Stimulated activated CD4-positive, alpha-beta T cell treated with anti-CD3 and anti-CD28 coated beads, TNF-alpha, amount 100 ng/mL, for 24 hours (primary cell): Measurements from ENCODE around the gene CRLF3.
A peak's percentile ranks its signal among the peaks of the same experiment; 100 is the strongest.
"Not testable (repeated sequence)": the region's sequence is repeated elsewhere in the genome, so short reads cannot be mapped to it uniquely, and the experiment has no call there.

Experiments used
- DNase-seq, 3 experiments: peaks; one replicate each; pipeline ENCODE4 v3.0.0-alpha.2; 2020; ENCODE audit warnings: low read depth in 3 of 3

CRLF3 gene, protein sequence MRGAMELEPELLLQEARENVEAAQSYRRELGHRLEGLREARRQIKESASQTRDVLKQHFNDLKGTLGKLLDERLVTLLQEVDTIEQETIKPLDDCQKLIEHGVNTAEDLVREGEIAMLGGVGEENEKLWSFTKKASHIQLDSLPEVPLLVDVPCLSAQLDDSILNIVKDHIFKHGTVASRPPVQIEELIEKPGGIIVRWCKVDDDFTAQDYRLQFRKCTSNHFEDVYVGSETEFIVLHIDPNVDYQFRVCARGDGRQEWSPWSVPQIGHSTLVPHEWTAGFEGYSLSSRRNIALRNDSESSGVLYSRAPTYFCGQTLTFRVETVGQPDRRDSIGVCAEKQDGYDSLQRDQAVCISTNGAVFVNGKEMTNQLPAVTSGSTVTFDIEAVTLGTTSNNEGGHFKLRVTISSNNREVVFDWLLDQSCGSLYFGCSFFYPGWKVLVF

DNA sequence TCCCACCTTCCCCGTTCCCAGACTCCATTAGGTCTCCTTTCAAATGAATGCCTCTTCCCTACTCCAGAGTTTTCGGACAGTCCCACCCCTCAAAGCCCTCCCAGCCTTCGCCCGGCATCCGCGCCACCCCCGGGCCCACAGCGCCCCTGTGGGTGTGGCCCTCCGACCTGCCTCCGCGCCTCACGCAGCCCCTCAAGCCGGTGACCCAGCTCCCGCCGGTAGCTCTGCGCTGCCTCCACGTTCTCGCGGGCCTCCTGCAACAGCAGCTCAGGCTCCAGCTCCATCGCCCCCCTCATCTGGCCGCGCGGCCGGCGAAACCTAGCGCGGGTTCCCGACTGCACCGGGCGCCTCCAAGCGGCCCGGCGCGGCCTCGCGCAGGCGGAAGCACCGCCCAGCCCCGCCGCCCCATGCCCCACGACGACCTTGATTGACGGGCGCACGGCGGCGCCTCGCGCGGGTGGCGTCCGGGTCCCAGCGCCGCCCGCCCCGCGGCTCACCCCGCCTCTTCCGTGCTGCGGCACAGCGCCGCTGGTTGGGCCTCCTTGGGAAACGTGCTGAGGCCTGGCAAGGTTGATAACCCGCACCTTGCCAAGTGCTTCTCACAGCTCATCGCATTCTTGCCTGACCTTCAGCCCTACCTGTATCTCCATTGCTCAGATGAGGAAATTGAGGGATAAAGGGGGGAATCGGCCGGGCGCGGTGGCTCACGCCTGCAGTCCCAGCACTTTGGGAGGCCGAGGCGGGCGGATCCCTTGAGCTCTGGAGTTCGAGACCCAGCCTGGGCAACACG is at the start of gene CRLF3:
TSS of gene CRLF3 (minus strand) at position 337 of the 790 bp plus-strand sequence. CDS start at position 296, 41 bp downstream.
- peak; percentile 74 to 89 (median 80) for DNase-seq

DNA sequence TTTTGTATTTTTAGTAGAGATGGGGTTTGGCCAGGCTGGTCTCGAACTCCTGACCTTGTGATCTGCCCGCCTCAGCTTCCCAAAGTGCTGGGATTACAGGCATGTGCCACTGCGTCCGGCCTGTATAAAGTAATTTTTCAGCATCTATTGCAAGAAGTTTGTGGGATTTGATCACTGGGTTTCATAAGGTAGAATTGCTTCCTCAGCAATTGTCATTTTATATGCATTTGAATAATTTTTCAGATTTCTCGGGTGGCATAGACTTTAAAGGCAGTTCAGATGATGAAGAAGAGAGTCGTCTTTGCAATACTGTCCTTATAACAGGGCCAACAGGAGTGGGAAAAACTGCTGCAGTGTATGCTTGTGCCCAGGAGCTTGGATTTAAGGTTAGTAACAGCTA is 44.5 kb upstream of the CRLF3 start:
- no peak for DNase-seq

DNA sequence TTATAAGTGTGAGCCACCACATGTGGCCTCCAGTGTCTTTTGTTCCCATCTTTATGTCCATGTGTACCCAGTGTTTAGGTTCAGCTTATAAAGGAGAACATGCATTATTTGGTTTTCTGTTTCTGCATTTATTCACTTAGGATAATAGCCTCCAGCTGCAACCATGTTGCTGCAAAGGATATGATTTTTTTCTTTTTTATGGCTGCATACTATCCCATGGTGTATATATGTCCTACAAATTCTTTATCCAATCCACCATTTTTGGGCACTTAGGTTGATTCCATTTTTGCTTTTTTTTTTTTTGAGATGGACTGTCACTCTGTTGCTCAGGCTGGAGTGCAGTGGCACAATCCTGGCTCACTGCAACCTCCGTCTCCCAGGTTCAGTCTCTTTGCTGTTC is 40.1 kb upstream of the CRLF3 start:
- no peak for DNase-seq

DNA sequence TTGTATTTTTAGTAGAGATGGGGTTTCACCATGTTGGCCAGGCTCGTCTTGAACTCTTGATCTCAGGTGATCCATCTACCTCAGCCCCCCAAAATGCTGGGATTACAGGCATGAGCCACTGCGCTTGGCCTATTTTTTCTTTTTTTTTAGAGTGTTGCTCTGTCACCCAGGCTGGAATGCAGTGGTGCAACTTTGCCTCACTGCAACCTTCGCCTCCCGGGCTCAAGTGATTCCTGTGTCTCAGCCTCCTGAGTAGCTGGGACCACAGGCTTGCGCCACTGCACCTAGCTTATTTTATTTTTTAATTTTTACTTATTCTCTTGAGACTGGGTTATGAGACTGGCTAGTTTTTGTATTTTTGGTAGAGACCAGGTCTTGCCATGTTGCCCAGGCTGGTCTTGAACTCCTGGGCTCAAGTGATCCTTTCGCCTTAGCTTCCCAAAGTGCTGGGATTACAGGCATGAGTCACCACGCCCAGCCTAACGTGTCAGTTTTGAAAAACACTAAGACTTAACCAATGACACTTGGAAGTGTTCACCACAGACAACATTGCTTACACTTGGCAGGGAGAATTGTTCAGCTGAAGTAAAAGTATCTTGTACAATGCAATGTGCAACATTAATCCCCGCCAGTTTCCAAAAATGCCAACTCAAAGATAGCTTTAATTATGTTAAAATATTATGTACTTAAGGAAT is 34.2 kb upstream of the CRLF3 start:
- DNase-seq: no peak

DNA sequence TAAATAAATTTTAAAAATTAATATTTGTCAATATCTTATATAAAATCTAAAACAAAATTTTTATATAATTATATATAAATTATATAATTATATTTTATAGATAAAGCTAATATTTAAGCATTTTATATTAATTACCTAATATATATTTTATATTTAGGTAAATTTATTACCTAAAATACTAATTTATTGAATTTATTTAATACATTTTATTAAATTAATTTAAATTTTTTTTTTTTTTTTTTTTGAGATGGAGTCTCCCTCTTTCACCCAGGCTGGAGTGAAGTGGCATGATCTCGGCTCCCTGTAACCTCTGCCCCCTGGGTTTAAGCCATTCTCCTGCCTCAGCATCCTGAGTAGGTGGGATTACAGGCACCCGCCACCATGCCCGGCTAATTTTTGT is 29.7 kb upstream of the CRLF3 start:
- DNase-seq: no peak

DNA sequence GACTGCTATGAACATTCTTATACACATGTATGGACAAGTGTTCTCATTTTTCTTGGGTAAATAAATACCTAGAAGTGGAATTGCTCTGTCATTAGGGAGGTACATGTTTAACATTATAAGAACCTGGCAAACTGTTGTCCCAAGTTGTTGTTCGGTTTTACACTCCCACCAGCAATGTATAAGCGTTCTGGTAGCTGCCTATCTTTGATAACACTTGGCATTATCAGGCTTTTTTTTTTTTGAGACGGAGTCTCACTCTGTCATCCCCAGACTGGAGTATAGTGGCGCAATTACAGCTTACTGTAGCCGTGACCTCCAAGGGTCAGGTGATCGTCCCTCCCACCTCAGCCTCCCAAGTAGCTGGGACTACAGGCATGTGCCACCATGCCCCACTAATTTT is 23.5 kb upstream of the CRLF3 start:
- no peak for DNase-seq

DNA sequence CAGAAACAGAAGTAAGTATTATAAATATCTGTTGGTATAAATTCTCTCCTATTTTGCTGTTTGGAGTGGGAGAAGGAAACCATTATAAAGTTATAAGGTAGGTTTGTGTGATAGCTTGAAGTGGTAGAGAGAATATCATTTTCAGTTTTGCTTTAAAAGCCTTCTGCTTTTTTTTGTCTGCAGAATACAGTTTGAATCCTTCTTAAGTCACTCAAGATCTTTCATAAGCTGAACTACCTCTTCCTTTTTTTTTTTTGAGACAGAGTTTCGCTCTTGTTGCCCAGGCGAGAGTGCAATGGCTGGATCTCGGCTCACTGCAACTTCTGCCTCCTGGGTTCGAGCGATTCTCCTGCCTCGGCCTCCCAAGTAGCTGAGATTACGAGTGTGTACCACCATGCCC is 16.3 kb upstream of the CRLF3 start:
- no peak for DNase-seq

DNA sequence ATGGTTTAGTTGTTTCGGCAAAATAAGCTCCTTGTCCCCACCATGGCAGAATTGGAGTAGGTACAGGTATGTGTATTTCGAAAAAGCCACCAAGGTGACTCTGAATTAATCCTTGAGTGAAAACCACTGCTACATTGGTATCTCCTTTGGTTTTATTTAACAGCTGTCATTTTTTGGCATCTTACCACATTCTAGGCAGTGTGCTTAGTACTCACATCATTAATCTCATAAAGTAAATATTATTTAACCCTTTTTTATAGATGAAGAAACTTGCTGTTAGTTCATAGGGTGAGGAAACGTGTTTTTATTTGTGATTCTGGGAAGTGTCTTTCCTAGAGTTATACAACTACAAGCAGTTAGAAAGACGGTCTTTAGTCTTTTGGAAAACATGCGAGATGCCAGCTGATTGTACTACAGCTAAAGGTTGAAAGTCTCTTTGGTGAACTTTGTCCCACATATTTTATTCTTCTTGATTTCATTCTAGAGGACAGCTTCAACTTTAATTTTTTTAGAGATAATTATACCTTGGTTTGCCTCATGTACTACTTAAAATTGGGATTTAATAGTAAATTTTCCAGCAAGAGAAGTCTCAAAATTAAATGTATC is 13.8 kb upstream of the CRLF3 start:
- DNase-seq: no peak

DNA sequence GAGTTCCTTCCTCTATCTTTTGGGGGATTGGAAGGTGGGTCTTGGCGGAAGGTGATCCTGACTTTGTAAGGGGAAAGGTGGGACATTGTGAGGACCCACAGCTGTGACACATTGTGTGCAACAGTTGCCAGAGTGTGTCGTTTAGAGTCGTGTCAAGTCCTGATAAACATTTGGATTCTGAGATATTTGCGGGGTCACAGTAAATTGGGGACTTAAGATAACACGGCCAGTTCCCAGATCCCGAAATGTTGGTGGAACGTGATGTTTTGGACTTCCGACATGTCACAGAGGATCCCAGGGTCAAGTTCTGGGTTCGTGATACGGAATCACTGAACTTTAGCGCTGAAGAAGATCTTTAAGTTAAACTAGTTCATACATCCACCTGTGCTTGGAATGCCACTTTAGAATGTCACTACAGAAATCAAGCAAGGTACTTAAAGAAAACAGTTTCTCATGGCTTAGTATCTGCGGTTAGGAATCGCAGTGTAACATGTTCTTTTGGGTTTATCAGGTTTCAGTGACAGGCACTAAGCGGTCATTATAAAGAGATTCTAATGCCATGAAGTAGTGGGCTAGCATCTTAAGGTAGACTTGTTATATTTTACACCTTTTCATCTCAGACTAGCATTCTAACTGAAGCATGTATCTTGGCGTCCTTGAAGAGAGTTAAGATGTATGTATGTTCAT is 8.1 kb upstream of the CRLF3 start:
- DNase-seq: no peak

DNA sequence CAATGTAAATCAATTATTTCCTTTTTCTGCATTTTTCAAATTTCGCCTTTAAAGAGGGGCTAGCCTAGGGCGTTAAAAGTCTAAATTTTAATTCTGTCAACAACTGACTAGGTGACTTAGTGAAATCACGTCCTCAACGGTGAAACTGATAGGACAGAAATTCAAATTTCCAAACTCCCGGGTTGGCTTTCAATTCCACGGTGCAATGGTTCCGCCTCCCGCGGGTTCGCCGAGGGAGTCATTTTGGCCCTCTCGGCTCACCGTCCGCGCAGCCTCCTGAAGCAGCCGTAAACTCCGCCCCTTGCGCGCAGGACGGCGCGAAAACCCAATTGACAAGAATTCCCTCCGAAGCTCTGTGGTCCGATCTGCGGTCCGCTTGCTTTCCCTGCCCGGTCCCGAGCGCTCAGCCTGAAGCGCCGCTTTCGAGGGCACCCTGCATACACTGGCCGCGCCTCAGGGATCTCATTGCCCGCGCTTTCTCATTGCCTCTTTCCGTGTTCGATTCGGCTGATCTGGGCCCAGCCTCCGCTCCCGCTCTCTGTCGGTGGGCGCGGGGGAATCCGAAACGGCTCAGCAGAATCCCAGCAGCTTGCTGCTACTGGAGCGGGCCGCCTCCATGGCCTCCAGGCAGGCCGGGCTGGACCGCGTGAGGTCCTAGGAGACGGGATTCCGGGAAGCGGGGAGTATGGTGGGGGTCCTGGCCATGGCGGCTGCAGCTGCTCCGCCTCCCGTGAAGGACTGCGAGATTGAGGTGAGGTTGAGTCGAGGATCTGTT is 7.4 kb upstream of the CRLF3 start, which contains the start of gene ATAD5:
TSS of gene ATAD5 (plus strand) at position 304 of the 775 bp plus-strand sequence. CDS start at position 686, 382 bp downstream.
- DNase-seq: peak; percentile 78 to 87 (median 81)

DNA sequence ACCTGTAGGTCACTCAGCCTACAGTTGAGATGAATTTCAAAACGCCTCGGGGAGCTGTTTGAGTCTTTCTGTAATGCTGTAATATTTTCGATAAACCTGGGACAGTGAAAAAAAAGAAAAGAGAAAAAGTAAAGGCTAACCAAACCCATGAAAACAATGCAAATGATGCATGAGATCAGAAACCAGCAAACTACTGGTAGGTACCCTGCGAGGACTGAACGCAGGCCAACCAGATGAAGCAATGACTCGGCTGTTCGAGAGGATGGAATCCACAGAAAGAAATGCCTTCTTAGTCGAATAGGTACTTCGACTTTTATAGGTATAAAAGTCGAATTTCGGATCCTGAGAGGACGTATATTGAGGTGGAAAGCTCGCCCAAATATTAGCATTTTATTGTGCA is 6.8 kb upstream of the CRLF3 start:
- DNase-seq: no peak

DNA sequence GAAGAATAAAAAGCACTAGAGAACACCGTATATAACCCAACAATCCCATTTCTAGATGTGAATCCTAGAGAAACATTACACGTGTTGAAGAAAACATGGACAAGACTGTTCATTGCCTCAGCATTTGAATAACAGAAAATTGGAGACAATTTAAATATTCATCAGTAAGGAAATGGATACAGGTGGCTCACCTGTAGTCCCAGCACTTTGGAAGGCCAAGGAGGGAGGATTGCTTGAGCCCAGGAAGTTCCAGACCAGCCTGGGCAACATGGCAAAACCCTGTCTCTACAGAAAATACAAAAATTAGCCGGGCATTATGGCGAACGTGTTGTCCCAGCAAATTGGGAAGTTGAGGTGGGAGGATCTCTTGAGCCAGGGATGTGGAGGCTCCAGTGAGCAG is 4.5 kb upstream of the CRLF3 start:
- DNase-seq: no peak

DNA sequence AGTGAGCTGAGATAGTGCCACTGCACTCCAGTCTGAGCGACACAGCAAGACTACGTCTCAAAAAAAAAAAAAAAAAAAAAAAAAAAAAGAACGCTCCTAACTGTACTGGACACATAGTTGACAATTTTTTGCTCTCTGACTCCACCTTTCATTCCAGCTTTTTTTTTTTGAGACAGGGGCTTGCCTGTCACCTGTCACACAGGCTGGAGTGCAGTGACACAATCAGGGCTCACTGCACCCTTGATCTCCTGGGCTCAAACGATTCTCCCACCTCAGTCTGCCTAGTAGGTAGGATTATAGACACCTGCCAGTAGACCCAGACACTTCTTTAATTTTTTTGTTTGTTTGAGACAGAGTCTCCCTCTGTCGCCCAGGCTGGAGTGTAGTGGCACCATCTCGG is 2.6 kb upstream of the CRLF3 start:
- no peak for DNase-seq

DNA sequence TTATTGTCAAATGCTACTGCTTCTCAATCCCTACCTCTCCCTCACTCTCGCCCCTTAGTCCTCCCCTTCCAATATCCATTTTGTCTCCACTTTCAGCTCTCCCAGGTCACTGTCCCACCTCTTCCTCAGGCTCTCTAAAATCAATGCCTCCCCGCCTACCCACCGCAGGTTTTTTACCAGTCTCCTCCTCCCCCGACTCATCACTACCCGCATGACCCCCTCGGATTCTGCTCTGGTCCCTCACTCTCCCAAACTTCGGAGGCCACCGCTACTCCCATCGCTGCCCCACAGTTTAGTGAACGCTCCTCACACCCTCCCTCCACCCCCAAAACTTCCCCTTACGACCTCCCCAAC is 513 bp downstream of the CRLF3 start:
- DNase-seq: peak in 1 of 3 experiments; percentile 30

DNA sequence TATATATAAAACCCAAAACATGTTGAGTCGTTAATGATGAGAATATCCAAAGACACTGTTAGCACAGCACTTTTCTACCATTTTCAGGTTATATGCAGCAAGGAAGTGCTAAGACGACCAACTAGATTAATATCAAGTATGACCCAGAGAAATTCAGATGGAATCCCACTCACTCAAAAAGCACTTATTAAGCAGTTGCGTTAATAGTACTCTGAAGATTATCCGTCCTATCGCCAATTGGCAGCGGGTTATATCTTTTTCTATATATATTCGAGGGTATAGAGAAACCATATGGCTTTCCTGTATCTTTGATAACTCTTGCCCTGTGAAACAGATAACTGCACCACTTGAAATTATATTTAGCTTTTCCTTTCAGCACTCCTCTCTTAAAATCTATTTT is 1.1 kb downstream of the CRLF3 start:
- DNase-seq: no peak

DNA sequence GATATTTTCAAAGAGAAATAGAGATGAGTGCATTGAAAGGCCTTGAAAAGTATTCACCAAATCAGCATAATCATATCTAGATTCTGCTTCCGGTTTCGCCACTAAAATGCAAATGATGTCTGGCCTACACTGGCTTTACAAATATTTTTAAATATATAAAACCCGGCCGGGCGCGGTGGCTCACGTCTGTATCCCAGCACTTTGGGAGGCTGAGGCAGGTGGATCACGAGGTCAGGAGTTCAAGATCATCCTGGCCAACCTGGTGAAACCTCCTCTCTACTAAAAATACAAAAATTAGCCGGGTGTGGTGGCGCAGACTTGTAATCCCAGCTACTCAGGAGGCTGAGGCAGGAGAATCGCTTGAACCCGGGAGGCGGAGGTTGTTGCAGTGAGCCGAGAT is 1.6 kb downstream of the CRLF3 start:
- not testable (repeated sequence) for DNase-seq

DNA sequence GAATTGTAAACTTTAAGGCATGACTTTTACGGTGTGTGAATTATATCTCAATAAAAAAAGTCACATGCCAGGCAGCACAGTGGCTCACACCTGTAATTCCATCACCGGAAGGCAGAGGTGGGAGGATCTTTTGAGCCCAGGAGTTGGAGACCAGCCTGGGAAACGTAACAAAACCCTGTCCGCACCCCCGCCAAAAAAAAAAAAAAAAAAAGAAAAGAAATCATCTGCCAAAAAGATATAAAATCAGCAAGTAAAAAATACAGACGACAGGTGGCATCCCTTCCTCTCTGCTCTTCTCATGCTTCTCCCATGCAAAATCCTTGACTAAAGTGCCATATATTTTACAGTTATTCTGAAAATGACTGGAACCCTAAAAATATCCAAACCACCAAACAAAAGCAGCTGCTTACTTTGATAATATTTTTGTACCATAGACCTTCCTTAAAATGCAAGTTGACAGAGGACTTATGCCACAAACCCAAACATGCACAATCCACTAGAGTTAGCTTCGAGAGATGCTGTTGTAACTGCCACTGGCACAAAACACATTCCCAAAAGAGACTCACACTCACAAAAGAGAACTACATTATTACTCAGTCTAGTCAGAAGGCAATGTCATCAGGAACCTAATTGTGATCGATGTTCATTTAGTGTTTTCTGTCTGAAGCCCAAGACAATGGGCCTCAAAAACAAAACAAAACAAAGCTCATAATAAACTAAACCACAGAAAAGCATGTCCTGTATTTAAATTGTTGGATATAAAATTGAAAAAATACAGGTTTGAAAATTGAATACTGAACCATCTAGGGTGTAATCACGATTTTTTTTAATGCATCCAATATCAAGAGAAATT is 2.4 kb downstream of the CRLF3 start:
- no peak for DNase-seq

DNA sequence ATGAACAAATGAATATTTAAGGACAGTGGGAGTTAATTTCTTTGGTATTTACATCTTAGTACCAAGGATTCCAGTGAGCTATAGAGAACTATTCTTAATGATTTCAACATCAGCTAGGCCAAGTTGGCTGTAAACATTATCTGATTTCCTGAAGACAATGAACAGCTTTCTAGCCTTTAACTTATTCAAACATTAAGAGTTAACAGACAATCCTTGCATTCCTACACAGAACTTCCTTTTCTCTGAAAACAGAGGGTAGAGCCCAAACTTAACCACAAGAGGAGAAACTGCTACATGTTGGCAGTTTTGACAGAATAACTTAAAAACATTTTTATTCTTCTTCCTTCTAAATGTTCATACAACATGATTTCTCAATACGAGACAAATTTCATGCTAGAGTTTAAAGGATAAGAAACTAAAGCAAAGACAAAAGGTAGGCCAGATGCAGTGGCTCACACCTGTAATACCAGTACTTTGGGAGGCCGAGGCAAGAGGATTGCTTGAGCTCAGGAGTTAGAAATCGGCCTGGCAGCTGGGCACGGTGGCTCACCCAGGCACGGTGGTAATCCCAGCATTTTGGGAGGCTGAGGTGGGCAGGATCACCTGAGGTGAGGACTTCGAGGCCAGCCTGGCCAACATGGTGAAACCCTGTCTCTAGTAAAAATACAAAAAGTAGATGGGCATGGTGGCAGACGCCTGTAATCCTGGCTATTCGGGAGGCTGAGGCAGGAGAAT is 4.4 kb downstream of the CRLF3 start:
- DNase-seq: no peak

DNA sequence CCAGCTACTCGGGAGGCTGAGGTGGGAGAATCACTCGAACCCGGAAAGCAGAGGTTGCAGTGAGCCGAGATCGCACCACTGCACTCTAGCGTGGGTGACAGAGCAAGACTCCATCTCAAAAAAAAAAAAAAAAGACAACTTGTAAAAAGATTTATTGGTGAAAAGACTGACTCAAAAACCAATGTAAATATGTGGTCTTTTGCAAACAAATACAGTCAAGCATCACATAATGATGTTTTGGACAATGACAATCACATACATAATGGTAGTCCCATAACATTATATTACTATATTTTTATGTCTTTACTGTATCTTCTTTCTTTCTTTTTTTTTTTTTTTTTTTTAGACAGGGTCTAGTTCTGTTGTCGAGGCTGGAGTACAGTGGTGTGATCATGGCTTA is 8.3 kb downstream of the CRLF3 start:
- DNase-seq: no peak
